SU-DHL-6 (cell line): ENCODE data around the gene PIK3C2B.

ENCODE experiments used
- CTCF ChIP-seq: fragments of 200-600 bp; sonication (generic); IDR thresholded peaks from one replicate; pipeline ENCODE4 v1.5.1; 2017; ENCODE audit warnings: antibody characterized with exemption, mild to moderate bottlenecking, low read length, moderate library complexity; ENCODE audit not compliant: insufficient read depth, poor library complexity, severe bottlenecking
- EZH2phosphoT487 ChIP-seq: fragments of 200-600 bp; sonication (generic), shearing (Covaris generic); conservative IDR thresholded peaks from 2 replicates; pipeline ENCODE4 v1.6.1; 2018; ENCODE audit warnings: mild to moderate bottlenecking, antibody characterized with exemption, low read length, moderate library complexity, mixed read lengths

GRCh38 chr1:204516180-204516879 is 21.7 kb upstream of the PIK3C2B start, which contains the start of gene MDM4:
- no peak for TF ChIP-seq CTCF
- TF ChIP-seq EZH2phosphoT487: no peak
